H1 (cell line): ENCODE results near the gene VWF. TPM values are rescaled to one million over a fixed set of nuclear protein-coding genes. Genes with fewer than 3 reads are reported as not detected.

Experiments used
- BACH1 ChIP-seq: IDR thresholded peaks from 2 replicates; pipeline ENCODE4 v1.6.1; 2012; ENCODE audit warnings: low read length, improper control_type of control experiment
- BCL11A ChIP-seq, 2 experiments: IDR thresholded peaks; one replicate each; pipeline ENCODE4 v1.6.1; 2011; ENCODE audit warnings: low read depth in 2 of 2, low read length in 2 of 2, mild to moderate bottlenecking in 2 of 2
- MAFK ChIP-seq: IDR thresholded peaks from 2 replicates; pipeline ENCODE4 v1.6.1; 2012; ENCODE audit warnings: low read depth, mild to moderate bottlenecking, improper control_type of control experiment, low read length
- RNF2 ChIP-seq: fragments of 200-900, 300-1000 bp; sonication (generic); IDR thresholded peaks from 2 replicates; pipeline ENCODE4 v1.7.1; 2016; ENCODE audit warnings: borderline replicate concordance, low read depth, mild to moderate bottlenecking, antibody characterized with exemption, low read length; ENCODE audit not compliant: poor library complexity, severe bottlenecking; ENCODE audit errors: missing control alignments
- polyA plus RNA-seq, 7 experiments: library from polyadenylated mRNA; depleted of rRNA in 3 of 7; stranded (reverse) in 5 of 7; unstranded in 2 of 7; fragments of >200 nt in 5 of 7; fragments of 200-250 nt in 2 of 7; gene quantifications; 1 replicate in 5 of 7; 2 replicates in 1 of 7; 4 replicates in 1 of 7; pipeline versions ENCODE4 v1.2.1 to v1.2.3, GENCODE V29; 2011 to 2013; ENCODE audit warnings: missing spikeins in 2 of 7, mixed read lengths in 2 of 7
- total RNA-seq: library from RNA; stranded (reverse); fragmentation: NEBNext Ultra II Directional; extraction: Animal tissue kit (Norgen Biotek cat#: 25700); gene quantifications from 2 replicates; pipeline ENCODE4 v1.2.1, GENCODE V29; 2021

The VWF gene
- total and polyA plus RNA-seq, 2 of the 8 experiments (the other 6 are each of a cell fraction or from before 2014, with no cell fraction given) = 0.39 to 0.60 TPM

- TF ChIP-seq BACH1 = no peak
- TF ChIP-seq BCL11A (IDR thresholded peaks at IDR 0.05; ENCODE audit: low read depth in 2 of 2, low read length in 2 of 2) = no peak
- TF ChIP-seq MAFK = no peak
- no peak for TF ChIP-seq RNF2
Measured at GRCh38 chr12:5969156-5969973, 155.1 kb downstream of the VWF start (continued).
